HepG2 (cell line): ENCODE data around the gene SCNM1. TPM values are rescaled to one million over a fixed set of nuclear protein-coding genes. Genes with fewer than 3 reads are reported as not detected.

Experiments
- ARID2 ChIP-seq: sonication (generic); formaldehyde crosslinking; IDR thresholded peaks from 2 replicates; pipeline ENCODE4 v1.8.1; 2022; ENCODE audit warnings: mild to moderate bottlenecking, missing genetic modification reagents, borderline replicate concordance
- HCFC1 ChIP-seq: fragments of 150-350 bp; IDR thresholded peaks from 2 replicates; pipeline ENCODE4 v1.6.1; 2014; ENCODE audit warnings: low read depth, low read length
- HES4 ChIP-seq: sonication (generic); formaldehyde crosslinking; IDR thresholded peaks from 2 replicates; pipeline ENCODE4 v1.9.0; 2021; ENCODE audit warnings: mild to moderate bottlenecking, missing genetic modification reagents, borderline replicate concordance
- HNRNPL ChIP-seq: fragments of 200-400 bp; formaldehyde crosslinking; IDR thresholded peaks from 2 replicates; pipeline ENCODE4 v1.6.1; 2017; ENCODE audit warnings: mild to moderate bottlenecking, low read depth, low read length
- KAT2B ChIP-seq: fragments of 150-350 bp; IDR thresholded peaks from 2 replicates; pipeline ENCODE4 v1.6.1; 2014; ENCODE audit warnings: low read depth, low read length, borderline replicate concordance
- MIER3 ChIP-seq: IDR thresholded peaks from 2 replicates; pipeline ENCODE4 v1.6.1; 2016; ENCODE audit warnings: missing compliant biosample characterization, borderline replicate concordance
- MXD3 ChIP-seq: IDR thresholded peaks from 2 replicates; pipeline ENCODE4 v1.6.1; 2016; ENCODE audit warnings: mild to moderate bottlenecking, missing biosample characterization, missing genetic modification reagents
- RFX5 ChIP-seq: IDR thresholded peaks from 2 replicates; pipeline ENCODE4 v1.6.1; 2011; ENCODE audit warnings: low read depth, low read length, improper control_type of control experiment
- SIN3B ChIP-seq: fragments of 150-350 bp; IDR thresholded peaks from 2 replicates; pipeline ENCODE4 v1.6.1; 2014; ENCODE audit warnings: low read length
- SRF ChIP-seq: IDR thresholded peaks from 2 replicates; pipeline ENCODE4 v1.6.1; 2011; ENCODE audit warnings: mild to moderate bottlenecking, low read depth, low read length, moderate library complexity
- TMF1 ChIP-seq: sonication (generic); formaldehyde crosslinking; IDR thresholded peaks from 2 replicates; pipeline ENCODE4 v1.8.1; 2022; ENCODE audit warnings: low read depth, missing genetic modification reagents
- ZNF598 ChIP-seq: sonication (generic); formaldehyde crosslinking; IDR thresholded peaks from 2 replicates; pipeline ENCODE4 v1.5.1; 2020; ENCODE audit warnings: mild to moderate bottlenecking, missing genetic modification reagents, borderline replicate concordance
- polyA plus RNA-seq, 8 experiments: library from polyadenylated mRNA; depleted of rRNA in 3 of 8; stranded (reverse) in 7 of 8; unstranded in 1 of 8; fragments of >200 nt; fragmentation: Illumina TruSeq in 4 of 8; extraction: Trizol in 4 of 8; gene quantifications; 2 replicates each; pipeline versions ENCODE4 v1.2.1 to v1.2.3, GENCODE V29; 2011 to 2016; ENCODE audit warnings: low read depth in 4 of 8, missing spikeins in 1 of 8, mixed read lengths in 1 of 8; ENCODE audit not compliant: insufficient read depth in 1 of 8
- total RNA-seq, 5 experiments: library from RNA; depleted of rRNA; stranded (reverse); fragments of >200 nt; fragmentation: Illumina TruSeq; extraction: Trizol; gene quantifications; 2 replicates each; pipeline ENCODE4 v1.2.3, GENCODE V29; 2016; ENCODE audit warnings: low read depth in 1 of 5
- TF ChIP-seq, protein P1 (sequence below), 2 experiments: fragments of 450-650 bp in 1 of 2; sonication (generic) in 1 of 2; formaldehyde crosslinking in 1 of 2; IDR thresholded peaks; 2 replicates each; pipeline versions ENCODE4 v1.6.1 to v1.8.0; 2016 to 2022; ENCODE audit warnings: antibody characterized with exemption in 1 of 2, mild to moderate bottlenecking in 1 of 2, missing genetic modification reagents in 1 of 2
- TF ChIP-seq, protein P2 (sequence below): sonication (generic); formaldehyde crosslinking; IDR thresholded peaks from 2 replicates; pipeline ENCODE4 v1.4.0; 2020; ENCODE audit warnings: low read depth, missing genetic modification reagents

SCNM1 gene
- total and polyA plus RNA-seq, 2 of the 13 experiments (the other 11 are each of a cell fraction or from before 2014, with no cell fraction given), result 16.3 to 31.5 TPM

DNA sequence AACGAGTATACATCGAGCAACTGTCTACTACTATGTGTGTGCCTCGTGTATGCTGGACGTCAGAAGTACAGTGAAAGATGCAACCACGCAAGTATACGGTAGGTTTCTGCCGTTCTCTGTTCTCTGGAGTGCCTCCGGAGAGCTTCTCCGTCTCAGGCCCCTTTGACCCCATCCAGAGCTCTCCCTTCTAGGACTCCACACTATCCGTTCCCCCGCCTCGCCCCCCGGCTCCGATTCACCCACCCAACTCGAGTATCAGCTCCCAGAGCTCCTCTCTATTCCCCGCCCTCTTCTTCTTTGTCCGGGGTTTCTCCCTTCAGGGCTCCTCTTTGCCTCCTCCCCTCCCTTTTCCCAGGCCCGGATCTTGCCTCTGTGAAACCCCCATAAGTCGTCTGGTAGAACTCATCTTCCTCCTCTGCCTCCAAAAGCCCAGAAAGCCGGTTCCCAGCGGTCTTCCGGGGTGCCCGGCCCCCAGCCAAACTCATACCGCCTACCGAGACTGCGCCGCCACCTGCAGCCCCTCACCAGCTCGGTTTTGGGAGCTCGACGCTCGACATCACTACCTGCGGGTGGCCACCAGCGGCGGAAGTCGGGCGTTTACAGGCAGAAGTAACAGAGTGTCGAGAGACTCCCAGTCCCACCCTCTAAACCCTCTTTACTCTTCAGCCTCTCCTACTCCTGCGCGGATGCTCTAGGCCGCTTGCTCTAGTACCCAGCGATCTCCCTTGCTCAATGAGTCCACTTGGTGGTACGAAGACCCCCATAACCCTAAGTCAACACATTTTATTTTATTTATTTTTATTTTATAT lies 23.9 kb downstream of the SCNM1 start, which contains the start of gene VPS72 (continued):
- 0 out of 2 replicates have a peak, but pooled peaks have one; percentile 55 for TF ChIP-seq ARID2
- TF ChIP-seq HNRNPL, result 0 out of 2 replicates have a peak, but pooled peaks have one; percentile 39
- 0 out of 2 replicates have a peak, but pooled peaks have one; percentile 15 for TF ChIP-seq HES4
- peak; percentile 90 for TF ChIP-seq MXD3 (CRISPR knock-in tag)
- TF ChIP-seq, protein P1, sequence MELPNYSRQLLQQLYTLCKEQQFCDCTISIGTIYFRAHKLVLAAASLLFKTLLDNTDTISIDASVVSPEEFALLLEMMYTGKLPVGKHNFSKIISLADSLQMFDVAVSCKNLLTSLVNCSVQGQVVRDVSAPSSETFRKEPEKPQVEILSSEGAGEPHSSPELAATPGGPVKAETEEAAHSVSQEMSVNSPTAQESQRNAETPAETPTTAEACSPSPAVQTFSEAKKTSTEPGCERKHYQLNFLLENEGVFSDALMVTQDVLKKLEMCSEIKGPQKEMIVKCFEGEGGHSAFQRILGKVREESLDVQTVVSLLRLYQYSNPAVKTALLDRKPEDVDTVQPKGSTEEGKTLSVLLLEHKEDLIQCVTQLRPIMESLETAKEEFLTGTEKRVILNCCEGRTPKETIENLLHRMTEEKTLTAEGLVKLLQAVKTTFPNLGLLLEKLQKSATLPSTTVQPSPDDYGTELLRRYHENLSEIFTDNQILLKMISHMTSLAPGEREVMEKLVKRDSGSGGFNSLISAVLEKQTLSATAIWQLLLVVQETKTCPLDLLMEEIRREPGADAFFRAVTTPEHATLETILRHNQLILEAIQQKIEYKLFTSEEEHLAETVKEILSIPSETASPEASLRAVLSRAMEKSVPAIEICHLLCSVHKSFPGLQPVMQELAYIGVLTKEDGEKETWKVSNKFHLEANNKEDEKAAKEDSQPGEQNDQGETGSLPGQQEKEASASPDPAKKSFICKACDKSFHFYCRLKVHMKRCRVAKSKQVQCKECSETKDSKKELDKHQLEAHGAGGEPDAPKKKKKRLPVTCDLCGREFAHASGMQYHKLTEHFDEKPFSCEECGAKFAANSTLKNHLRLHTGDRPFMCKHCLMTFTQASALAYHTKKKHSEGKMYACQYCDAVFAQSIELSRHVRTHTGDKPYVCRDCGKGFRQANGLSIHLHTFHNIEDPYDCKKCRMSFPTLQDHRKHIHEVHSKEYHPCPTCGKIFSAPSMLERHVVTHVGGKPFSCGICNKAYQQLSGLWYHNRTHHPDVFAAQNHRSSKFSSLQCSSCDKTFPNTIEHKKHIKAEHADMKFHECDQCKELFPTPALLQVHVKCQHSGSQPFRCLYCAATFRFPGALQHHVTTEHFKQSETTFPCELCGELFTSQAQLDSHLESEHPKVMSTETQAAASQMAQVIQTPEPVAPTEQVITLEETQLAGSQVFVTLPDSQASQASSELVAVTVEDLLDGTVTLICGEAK (IDR thresholded peaks at IDR 0.05), result no peak
- TF ChIP-seq, protein P1 (CRISPR knock-in tag; IDR thresholded peaks at IDR 0.05), result peak; percentile 59; the same call in 1 of the 2 replicates
- TF ChIP-seq, protein P2, sequence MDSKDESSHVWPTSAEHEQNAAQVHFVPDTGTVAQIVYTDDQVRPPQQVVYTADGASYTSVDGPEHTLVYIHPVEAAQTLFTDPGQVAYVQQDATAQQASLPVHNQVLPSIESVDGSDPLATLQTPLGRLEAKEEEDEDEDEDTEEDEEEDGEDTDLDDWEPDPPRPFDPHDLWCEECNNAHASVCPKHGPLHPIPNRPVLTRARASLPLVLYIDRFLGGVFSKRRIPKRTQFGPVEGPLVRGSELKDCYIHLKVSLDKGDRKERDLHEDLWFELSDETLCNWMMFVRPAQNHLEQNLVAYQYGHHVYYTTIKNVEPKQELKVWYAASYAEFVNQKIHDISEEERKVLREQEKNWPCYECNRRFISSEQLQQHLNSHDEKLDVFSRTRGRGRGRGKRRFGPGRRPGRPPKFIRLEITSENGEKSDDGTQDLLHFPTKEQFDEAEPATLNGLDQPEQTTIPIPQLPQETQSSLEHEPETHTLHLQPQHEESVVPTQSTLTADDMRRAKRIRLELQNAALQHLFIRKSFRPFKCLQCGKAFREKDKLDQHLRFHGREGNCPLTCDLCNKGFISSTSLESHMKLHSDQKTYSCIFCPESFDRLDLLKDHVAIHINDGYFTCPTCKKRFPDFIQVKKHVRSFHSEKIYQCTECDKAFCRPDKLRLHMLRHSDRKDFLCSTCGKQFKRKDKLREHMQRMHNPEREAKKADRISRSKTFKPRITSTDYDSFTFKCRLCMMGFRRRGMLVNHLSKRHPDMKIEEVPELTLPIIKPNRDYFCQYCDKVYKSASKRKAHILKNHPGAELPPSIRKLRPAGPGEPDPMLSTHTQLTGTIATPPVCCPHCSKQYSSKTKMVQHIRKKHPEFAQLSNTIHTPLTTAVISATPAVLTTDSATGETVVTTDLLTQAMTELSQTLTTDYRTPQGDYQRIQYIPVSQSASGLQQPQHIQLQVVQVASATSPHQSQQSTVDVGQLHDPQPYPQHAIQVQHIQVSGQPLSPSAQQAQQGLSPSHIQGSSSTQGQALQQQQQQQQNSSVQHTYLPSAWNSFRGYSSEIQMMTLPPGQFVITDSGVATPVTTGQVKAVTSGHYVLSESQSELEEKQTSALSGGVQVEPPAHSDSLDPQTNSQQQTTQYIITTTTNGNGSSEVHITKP, result 0 out of 2 replicates have a peak, but pooled peaks have one; percentile 38
- peak; percentile 85; the same call in 1 of the 2 replicates for TF ChIP-seq MIER3 (CRISPR knock-in tag)
- TF ChIP-seq SRF, result peak; percentile 97
- TF ChIP-seq HCFC1, result peak; percentile 70; the same call in 1 of the 2 replicates
- 0 out of 2 replicates have a peak, but pooled peaks have one; percentile 5 for TF ChIP-seq RFX5
- TF ChIP-seq TMF1, result 0 out of 2 replicates have a peak, but pooled peaks have one; percentile 70
- peak; percentile 79; the same call in 1 of the 2 replicates for TF ChIP-seq SIN3B
- no peak for TF ChIP-seq KAT2B
- TF ChIP-seq ZNF598 (CRISPR knock-in tag), result no peak
